GM23248 (cell line): ENCODE results near the gene CHST4. TPM values are rescaled to one million over a fixed set of nuclear protein-coding genes. Genes with fewer than 3 reads are reported as not detected.

ENCODE experiments used
- DNase-seq: peaks from one replicate; pipeline ENCODE4 v3.0.0-alpha.2; 2015
- H2AFZ ChIP-seq: fragments of 200-600 bp; sonication (generic); 2 replicates; pipeline ENCODE4 v1.6.1; 2016; ENCODE audit warnings: antibody characterized with exemption
- H3F3A ChIP-seq: fragments of 200-600 bp; sonication (generic); 2 replicates; pipeline ENCODE4 v1.6.1; 2016; ENCODE audit warnings: mild to moderate bottlenecking, antibody characterized with exemption, mixed run types; ENCODE audit not compliant: insufficient read depth
- H3K27ac ChIP-seq: fragments of 200-600 bp; sonication (generic); 2 replicates; pipeline ENCODE4 v1.5.1; 2016; ENCODE audit warnings: mild to moderate bottlenecking
- H3K27me3 ChIP-seq: fragments of 200-600 bp; sonication (generic); replicated peaks from 2 replicates; pipeline ENCODE4 v1.6.1; 2016; ENCODE audit warnings: mild to moderate bottlenecking; ENCODE audit not compliant: insufficient read depth
- H3K36me3 ChIP-seq: fragments of 200-600 bp; sonication (generic); 2 replicates; pipeline ENCODE4 v1.6.1; 2016; ENCODE audit warnings: low read depth, mild to moderate bottlenecking
- H3K4me1 ChIP-seq: fragments of 200-600 bp; sonication (generic); 2 replicates; pipeline ENCODE4 v1.6.1; 2016; ENCODE audit warnings: mild to moderate bottlenecking; ENCODE audit not compliant: insufficient read depth
- H3K4me2 ChIP-seq: fragments of 200-600 bp; sonication (generic); one replicate; pipeline ENCODE4 v1.6.1; 2016; ENCODE audit warnings: mild to moderate bottlenecking; ENCODE audit not compliant: unreplicated experiment
- H3K4me3 ChIP-seq: fragments of 200-600 bp; sonication (generic); 2 replicates; pipeline ENCODE4 v1.5.1; 2016; ENCODE audit warnings: mild to moderate bottlenecking
- H3K79me2 ChIP-seq: fragments of 200-600 bp; sonication (generic); 2 replicates; pipeline ENCODE4 v1.6.1; 2016; ENCODE audit warnings: mild to moderate bottlenecking; ENCODE audit not compliant: insufficient read depth
- H3K9ac ChIP-seq: fragments of 200-600 bp; sonication (generic); 2 replicates; pipeline ENCODE4 v1.6.1; 2016; ENCODE audit warnings: mild to moderate bottlenecking
- H3K9me2 ChIP-seq: fragments of 200-600 bp; sonication (generic); 2 replicates; pipeline ENCODE4 v1.6.1; 2016; ENCODE audit warnings: mixed run types, mild to moderate bottlenecking, moderate library complexity; ENCODE audit not compliant: insufficient read depth
- H3K9me3 ChIP-seq: fragments of 200-600 bp; sonication (generic); one replicate; pipeline ENCODE4 v1.6.1; 2017; ENCODE audit warnings: low read depth
- H4K20me1 ChIP-seq: fragments of 200-600 bp; sonication (generic); 2 replicates; pipeline ENCODE4 v1.6.0; 2016; ENCODE audit not compliant: insufficient read depth
- EZH2 ChIP-seq: fragments of 200-600 bp; sonication (generic); IDR thresholded peaks from 2 replicates; pipeline ENCODE4 v1.6.1; 2018; ENCODE audit warnings: antibody characterized with exemption, mild to moderate bottlenecking; ENCODE audit not compliant: insufficient read depth, poor library complexity, severe bottlenecking
- EZH2phosphoT487 ChIP-seq: fragments of 200-600 bp; sonication (generic); IDR thresholded peaks from 2 replicates; pipeline ENCODE4 v1.6.1; 2018; ENCODE audit warnings: antibody characterized with exemption, moderate library complexity, mild to moderate bottlenecking, low read depth; ENCODE audit not compliant: insufficient read depth
- WGBS, 2 experiments: methylation state at CpG; one replicate each; pipeline ENCODE4 v1.1.6; 2015 to 2017; ENCODE audit warnings: low lambda C conversion rate in 2 of 2, low coverage in 1 of 2; ENCODE audit errors: missing lambda C conversion rate in 2 of 2; 5-methylcytosine and 5-hydroxymethylcytosine counted together
- in situ Hi-C: fragments of 300-500 bp; cut with MboI; formaldehyde crosslinking; loops from 2 replicates; pipeline ENCODE4 v1.15.0; 2020
- polyA plus RNA-seq: library from polyadenylated mRNA; unstranded; fragments of >200 nt; fragmentation: Nextera tagmentation; extraction: Ambion mirVana; gene quantifications from 2 replicates; pipeline ENCODE4 v1.2.1, GENCODE V29; 2016
- total RNA-seq: library from RNA; depleted of rRNA; stranded (reverse); fragments of >200 nt; shearing (Covaris generic); gene quantifications from 2 replicates; pipeline ENCODE4 v1.2.3, GENCODE V29; 2014

The CHST4 gene
- total and polyA plus RNA-seq, 2 experiments from 2014 or later, result not detected

- H3K27me3 ChIP-seq, result peaks cover 4% of the 10 kb centered on the region
- H2AFZ ChIP-seq, result no peak overlapping the region
- TF ChIP-seq EZH2phosphoT487 (no peak), EZH2 (no peak)
- no peaks in the 10 kb centered on the region for H3K4me1 ChIP-seq
- H3K9me2 ChIP-seq, result no peaks in the 10 kb centered on the region
- H3K36me3 ChIP-seq, result no peaks in the 10 kb centered on the region
- no peak overlapping the region for H3K27ac ChIP-seq
- DNase-seq, result no peak
- no peak overlapping the region for H3K4me3 ChIP-seq
- 74 to 78% methylated on average over 28 of the region's 28 CpGs for WGBS, 2 experiments
- no peaks in the 10 kb centered on the region for H3K9me3 ChIP-seq
- H3K4me2 ChIP-seq, result no peak overlapping the region
- no peak overlapping the region for H3K9ac ChIP-seq
- H3F3A ChIP-seq, result no peaks in the 10 kb centered on the region
- H4K20me1 ChIP-seq, result no peaks in the 10 kb centered on the region
- in situ Hi-C loops, result no loop called here
- no peaks in the 10 kb centered on the region for H3K79me2 ChIP-seq
These were observed 10.7 kb downstream of the CHST4 start for GRCh38 chr16:71536752-71537499.

- Histone ChIP-seq H3K36me3 (no peaks in the 10 kb centered on the region), H3K4me1 (no peaks in the 10 kb centered on the region), H3K9me3 (no peaks in the 10 kb centered on the region), H3K9me2 (no peaks in the 10 kb centered on the region), H4K20me1 (no peaks in the 10 kb centered on the region), H3K4me3 (no peak overlapping the region), H3K27me3 (peaks cover 4% of the 10 kb centered on the region), H3K27ac (no peak overlapping the region), H3K4me2 (no peak overlapping the region), H3K79me2 (no peaks in the 10 kb centered on the region), H2AFZ (no peak overlapping the region), H3F3A (no peaks in the 10 kb centered on the region), H3K9ac (no peak overlapping the region)
- no peak for TF ChIP-seq EZH2
- no peak for TF ChIP-seq EZH2phosphoT487
- in situ Hi-C loops, result no loop called here
- 28 to 33% methylated on average over 6 of the region's 6 CpGs for WGBS, 2 experiments
- peak; percentile 65 for DNase-seq
These were observed 11.4 kb downstream of the CHST4 start for GRCh38 chr16:71537643-71538042.

- Histone ChIP-seq H3F3A (no peaks in the 10 kb centered on the region), H3K9ac (no peak overlapping the region), H2AFZ (no peak overlapping the region), H3K27me3 (peaks cover 4% of the 10 kb centered on the region), H4K20me1 (no peaks in the 10 kb centered on the region), H3K9me2 (no peaks in the 10 kb centered on the region), H3K27ac (no peak overlapping the region), H3K79me2 (no peaks in the 10 kb centered on the region), H3K9me3 (no peaks in the 10 kb centered on the region), H3K4me2 (peak overlapping the region; percentile 43), H3K36me3 (no peaks in the 10 kb centered on the region), H3K4me3 (no peak overlapping the region; the same call in 1 of the 2 replicates), H3K4me1 (no peaks in the 10 kb centered on the region)
- DNase-seq, result peak; percentile 70
- TF ChIP-seq EZH2phosphoT487, result no peak
- no peak for TF ChIP-seq EZH2
- WGBS, 2 experiments, result 10 to 12% methylated on average over 11 of the region's 11 CpGs
- in situ Hi-C loops, result no loop called here
These were observed 16.2 kb downstream of the CHST4 start for GRCh38 chr16:71542377-71542776.

DNA sequence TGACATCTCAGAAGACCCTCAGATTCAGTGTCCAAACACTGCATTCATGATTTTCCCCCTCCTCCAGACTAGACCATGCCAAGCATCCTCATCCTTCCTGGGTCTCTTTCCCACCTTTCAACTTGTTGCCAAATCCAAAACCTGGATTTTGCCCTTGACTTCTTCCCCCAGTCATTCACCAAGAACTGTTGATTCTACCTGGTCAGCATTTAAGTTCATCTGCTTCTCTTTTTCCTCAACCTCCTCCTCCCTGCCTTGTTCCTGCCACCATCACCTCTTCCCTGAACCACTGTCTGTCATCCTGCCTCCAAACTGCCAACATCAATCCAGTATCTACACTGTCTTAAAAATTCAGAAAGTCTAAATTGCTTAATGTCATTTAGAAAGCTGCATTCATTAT, 20.9 kb downstream of the CHST4 start:
- Histone ChIP-seq H3K27ac (no peak overlapping the region), H3K79me2 (no peaks in the 10 kb centered on the region), H3K9ac (no peak overlapping the region), H2AFZ (no peak overlapping the region), H3K27me3 (peaks cover 8% of the 10 kb centered on the region; the same call in 1 of the 2 replicates), H3K9me3 (no peaks in the 10 kb centered on the region), H3K4me1 (no peaks in the 10 kb centered on the region), H3K36me3 (no peaks in the 10 kb centered on the region), H4K20me1 (no peaks in the 10 kb centered on the region), H3F3A (no peaks in the 10 kb centered on the region), H3K4me2 (no peak overlapping the region), H3K4me3 (no peak overlapping the region), H3K9me2 (no peaks in the 10 kb centered on the region)
- TF ChIP-seq EZH2phosphoT487 (no peak), EZH2 (no peak)
- DNase-seq, result no peak
- in situ Hi-C loops, result no loop called here
